ENCODE results near the gene LAMTOR2.

LAMTOR2 gene

GRCh38 chr1:156052862-156053767 lies 1.5 kb upstream of the LAMTOR2 start:
- DNase-seq (ENCODE audit: low read depth in 2 of 2): peak; percentile 75 to 76
- TF ChIP-seq CTCF (IDR thresholded peaks at IDR 0.05; ENCODE audit: low read depth, low read length): no peak

GRCh38 chr1:156053768-156054499 lies 648 bp upstream of the LAMTOR2 start, which contains the start of gene UBQLN4:
Gene UBQLN4 (minus strand): TSS chr1:156053798. CDS start chr1:156053701, 97 bp downstream.
- TF ChIP-seq CTCF (IDR thresholded peaks at IDR 0.05; ENCODE audit: low read depth, low read length): peak; percentile 25
- DNase-seq (ENCODE audit: low read depth in 2 of 2): peak; percentile 84 to 94
- H3K4me3 ChIP-seq (replicated peaks in 1 of 2; ENCODE audit: low read depth in 2 of 2, low read length in 2 of 2): peak within 1 kb of the TSS; percentile 96 to 97

More at GRCh38 chr1:156052862-156053767, 1.5 kb upstream of the LAMTOR2 start:
- H3K4me3 ChIP-seq (replicated peaks in 1 of 2; ENCODE audit: low read depth in 2 of 2, low read length in 2 of 2): peak overlapping the region; percentile 84 to 94

GRCh38 chr1:156055281-156056048 lies 883 bp downstream of the LAMTOR2 start:
- DNase-seq (ENCODE audit: low read depth in 2 of 2): no peak
- H3K4me3 ChIP-seq (replicated peaks in 1 of 2; ENCODE audit: low read depth in 2 of 2, low read length in 2 of 2): peak overlapping the region; percentile 96 to 97
- no peak for TF ChIP-seq CTCF (IDR thresholded peaks at IDR 0.05; ENCODE audit: low read depth, low read length)

- no peak for DNase-seq (ENCODE audit: low read depth in 2 of 2)
- TF ChIP-seq CTCF (IDR thresholded peaks at IDR 0.05; ENCODE audit: low read depth, low read length): no peak
- no peak overlapping the region for H3K4me3 ChIP-seq (replicated peaks in 1 of 2; ENCODE audit: low read depth in 2 of 2, low read length in 2 of 2)
Measured at GRCh38 chr1:156056326-156056849, 1.8 kb downstream of the LAMTOR2 start.

GRCh38 chr1:156060937-156061636 lies 6.5 kb downstream of the LAMTOR2 start, which contains the start of gene RAB25:
Gene RAB25 (plus strand): TSS chr1:156061160. CDS start chr1:156061401, 241 bp downstream.
- TF ChIP-seq CTCF (IDR thresholded peaks at IDR 0.05; ENCODE audit: low read depth, low read length): no peak
- no peak for DNase-seq (ENCODE audit: low read depth in 2 of 2)
- H3K4me3 ChIP-seq (replicated peaks in 1 of 2; ENCODE audit: low read depth in 2 of 2, low read length in 2 of 2): no peak within 1 kb of the TSS
